ENCODE measurements around the gene DLG2.
"Not testable (repeated sequence)": the region's sequence is repeated elsewhere in the genome, so short reads cannot be mapped to it uniquely, and the experiment has no call there.

DLG2 gene

GRCh38 chr11:84901991-84902390, 725.2 kb downstream of the DLG2 start:
- no peak for DNase-seq (ENCODE audit: low spot score)

GRCh38 chr11:84899740-84900139, 727.4 kb downstream of the DLG2 start:
- DNase-seq (ENCODE audit: low spot score) = no peak

- no peak for DNase-seq (ENCODE audit: low spot score)
These were observed 728.0 kb downstream of the DLG2 start for GRCh38 chr11:84899134-84899533.

- DNase-seq (ENCODE audit: low spot score) = no peak
These were observed 732.5 kb downstream of the DLG2 start for GRCh38 chr11:84894666-84895065.

GRCh38 chr11:84890676-84891075, 736.5 kb downstream of the DLG2 start:
- DNase-seq (ENCODE audit: low spot score) = no peak

GRCh38 chr11:84889556-84889955, 737.6 kb downstream of the DLG2 start:
- no peak for DNase-seq (ENCODE audit: low spot score)

- no peak for DNase-seq (ENCODE audit: low spot score)
These were observed 740.0 kb downstream of the DLG2 start for GRCh38 chr11:84887055-84887629.

GRCh38 chr11:84886344-84886743, 740.8 kb downstream of the DLG2 start:
- no peak for DNase-seq (ENCODE audit: low spot score)

- no peak for DNase-seq (ENCODE audit: low spot score)
These were observed 742.3 kb downstream of the DLG2 start for GRCh38 chr11:84884836-84885235.

- no peak for DNase-seq (ENCODE audit: low spot score)
These were observed 745.1 kb downstream of the DLG2 start for GRCh38 chr11:84882056-84882455.

GRCh38 chr11:84871116-84871515, 756.0 kb downstream of the DLG2 start:
- DNase-seq (ENCODE audit: low spot score) = no peak

- no peak for DNase-seq (ENCODE audit: low spot score)
These were observed 756.7 kb downstream of the DLG2 start for GRCh38 chr11:84870486-84870885.

GRCh38 chr11:84866922-84867321, 760.2 kb downstream of the DLG2 start:
- no peak for DNase-seq (ENCODE audit: low spot score)

- no peak for DNase-seq (ENCODE audit: low spot score)
These were observed 761.2 kb downstream of the DLG2 start for GRCh38 chr11:84865791-84866535.

GRCh38 chr11:84865257-84865656, 761.9 kb downstream of the DLG2 start:
- no peak for DNase-seq (ENCODE audit: low spot score)

- no peak for DNase-seq (ENCODE audit: low spot score)
These were observed 769.4 kb downstream of the DLG2 start for GRCh38 chr11:84857746-84858145.

- no peak for DNase-seq (ENCODE audit: low spot score)
These were observed 771.5 kb downstream of the DLG2 start for GRCh38 chr11:84855508-84856245.

GRCh38 chr11:84854498-84854880, 772.7 kb downstream of the DLG2 start:
- DNase-seq (ENCODE audit: low spot score) = no peak

GRCh38 chr11:84853841-84854497, 773.2 kb downstream of the DLG2 start:
- DNase-seq (ENCODE audit: low spot score) = no peak

- DNase-seq (ENCODE audit: low spot score) = no peak
These were observed 779.3 kb downstream of the DLG2 start for GRCh38 chr11:84847842-84848241.

GRCh38 chr11:84840201-84840600, 786.9 kb downstream of the DLG2 start:
- not testable (repeated sequence) for DNase-seq (ENCODE audit: low spot score)

- no peak for DNase-seq (ENCODE audit: low spot score)
These were observed 789.6 kb downstream of the DLG2 start for GRCh38 chr11:84837402-84838069.
